Stomach (tissue), 4 donors: ENCODE measurements around the gene PXMP2.
"Not testable (repeated sequence)": the region's sequence is repeated elsewhere in the genome, so short reads cannot be mapped to it uniquely, and the experiment has no call there.

ENCODE experiments used
- CTCF ChIP-seq, 7 experiments: fragments of 450-650 bp in 4 of 7; fragments of 200-600 bp in 3 of 7; sonication (generic) in 3 of 7; IDR thresholded peaks; one replicate each; pipeline ENCODE4 v1.5.1; 2016 to 2019; ENCODE audit warnings: antibody characterized with exemption in 7 of 7, control low read depth in 2 of 7, mild to moderate bottlenecking in 1 of 7
- EP300 ChIP-seq: sonication (generic); formaldehyde crosslinking; IDR thresholded peaks from one replicate; pipeline ENCODE4 v1.6.1; 2017; ENCODE audit warnings: antibody characterized with exemption
- POLR2A ChIP-seq, 4 donors: fragments of 450-650 bp; IDR thresholded peaks; one replicate each; pipeline ENCODE4 v1.6.1; 2016; ENCODE audit warnings: antibody characterized with exemption in 4 of 4, control low read depth in 2 of 4, mild to moderate bottlenecking in 1 of 4, moderate library complexity in 1 of 4
- POLR2AphosphoS5 ChIP-seq, 3 donors: sonication (generic); formaldehyde crosslinking; IDR thresholded peaks; one replicate each; pipeline ENCODE4 v1.6.1; 2016; ENCODE audit warnings: antibody characterized with exemption in 3 of 3

- TF ChIP-seq CTCF (IDR thresholded peaks at IDR 0.05); POLR2AphosphoS5 (IDR thresholded peaks at IDR 0.05); POLR2A (IDR thresholded peaks at IDR 0.05); EP300: not testable (repeated sequence)
Measured at GRCh38 chr12:132692030-132692429, 4.6 kb downstream of the PXMP2 start.
